ENCODE measurements around the gene CABLES2. TPM values are rescaled to one million over a fixed set of nuclear protein-coding genes. Genes with fewer than 3 reads are reported as not detected.

CABLES2 gene
- total and polyA plus RNA-seq, 4 donors, result 1.8 to 4.2 (median 2.5) TPM

DNA sequence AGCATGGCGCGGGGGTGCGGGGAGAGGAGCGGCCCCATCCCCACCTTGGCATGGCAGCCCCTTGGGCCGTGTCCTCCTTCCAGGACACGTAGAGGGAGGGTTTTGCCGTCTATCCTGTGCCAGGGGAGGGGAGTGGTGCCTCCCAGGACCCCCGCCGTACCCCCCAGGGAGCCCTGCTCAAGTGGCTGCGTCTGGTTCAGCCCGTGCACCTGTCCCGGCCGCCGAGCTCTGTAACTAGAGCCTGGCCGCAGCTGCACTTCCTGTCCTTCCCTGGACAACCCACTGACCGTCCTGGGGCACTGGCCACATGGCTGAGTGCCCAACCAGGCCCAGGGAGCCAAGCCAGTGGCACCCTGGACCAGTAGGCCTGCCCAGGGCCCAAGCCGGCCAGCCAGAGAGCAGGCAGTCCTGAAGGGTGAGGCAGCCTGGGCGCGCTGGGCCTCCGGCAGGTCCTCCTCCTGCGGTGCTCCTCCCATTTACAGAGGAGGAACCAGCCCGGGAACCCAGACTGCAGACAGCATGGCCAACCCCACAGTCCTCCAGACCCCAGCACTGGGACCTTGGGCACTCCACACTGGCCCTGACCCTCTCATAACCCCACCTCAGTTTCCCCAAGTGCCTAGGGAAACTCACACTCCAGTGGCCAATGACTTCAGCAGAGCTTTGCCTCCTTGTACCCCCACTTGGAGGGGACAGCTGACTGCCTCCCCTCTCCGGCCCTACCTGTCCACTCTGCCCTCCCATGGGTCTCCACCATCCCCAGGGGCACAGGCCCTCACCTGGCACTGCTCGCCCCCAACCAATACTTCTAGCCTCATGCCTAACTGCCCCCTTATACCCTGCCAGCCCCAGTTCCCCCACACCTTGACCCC is 48.7 kb downstream of the CABLES2 start:
- no peaks in the 10 kb centered on the region for H3K9me3 ChIP-seq (ENCODE audit: control insufficient read depth, low read length)
- H3K27ac ChIP-seq (ENCODE audit: low read depth in 1 of 2, low read length in 2 of 2), result peak overlapping the region; percentile 15 to 86
- peaks cover 0 to 1% of the 10 kb centered on the region in 2 donors for H3K36me3 ChIP-seq (ENCODE audit: control insufficient read depth in 1 of 2, insufficient read depth in 2 of 2, low read length in 1 of 2)
- DNase-seq, result peak; percentile 82 to 84
- H3K4me3 ChIP-seq (ENCODE audit: low read length in 2 of 2), result no peak overlapping the region
- H3K27me3 ChIP-seq (ENCODE audit: control insufficient read depth in 1 of 2, insufficient read depth in 2 of 2, low read length in 1 of 2), result no peaks in the 10 kb centered on the region
- peak; percentile 7 for ATAC-seq (ENCODE audit: low FRiP score)
- WGBS, 2 donors, result 25 to 26% methylated on average over 19 to 24 of the region's 24 CpGs
- intact Hi-C loops (cut with DNase I), result no loop called here
- no peaks in the 10 kb centered on the region for H3K4me1 ChIP-seq (ENCODE audit: control insufficient read depth in 1 of 2, insufficient read depth in 2 of 2, low read length in 2 of 2)

- Histone ChIP-seq H3K4me3 (ENCODE audit: low read length in 2 of 2) (no peak overlapping the region), H3K27me3 (ENCODE audit: control insufficient read depth in 1 of 2, insufficient read depth in 2 of 2, low read length in 1 of 2) (no peaks in the 10 kb centered on the region), H3K27ac (ENCODE audit: low read depth in 1 of 2, low read length in 2 of 2) (peak overlapping the region; percentile 15 to 86), H3K9me3 (ENCODE audit: control insufficient read depth, low read length) (no peaks in the 10 kb centered on the region), H3K4me1 (ENCODE audit: control insufficient read depth in 1 of 2, insufficient read depth in 2 of 2, low read length in 2 of 2) (no peaks in the 10 kb centered on the region), H3K36me3 (ENCODE audit: control insufficient read depth in 1 of 2, insufficient read depth in 2 of 2, low read length in 1 of 2) (peaks cover 0 to 1% of the 10 kb centered on the region in 2 donors)
- ATAC-seq (ENCODE audit: low FRiP score), result no peak
- 30 to 39% methylated on average over 7 of the region's 7 CpGs for WGBS, 2 donors
- no peak for DNase-seq
- intact Hi-C loops (cut with DNase I), result no loop called here
Observed at GRCh38 chr20:62357681-62358080, 49.4 kb downstream of the CABLES2 start.

DNA sequence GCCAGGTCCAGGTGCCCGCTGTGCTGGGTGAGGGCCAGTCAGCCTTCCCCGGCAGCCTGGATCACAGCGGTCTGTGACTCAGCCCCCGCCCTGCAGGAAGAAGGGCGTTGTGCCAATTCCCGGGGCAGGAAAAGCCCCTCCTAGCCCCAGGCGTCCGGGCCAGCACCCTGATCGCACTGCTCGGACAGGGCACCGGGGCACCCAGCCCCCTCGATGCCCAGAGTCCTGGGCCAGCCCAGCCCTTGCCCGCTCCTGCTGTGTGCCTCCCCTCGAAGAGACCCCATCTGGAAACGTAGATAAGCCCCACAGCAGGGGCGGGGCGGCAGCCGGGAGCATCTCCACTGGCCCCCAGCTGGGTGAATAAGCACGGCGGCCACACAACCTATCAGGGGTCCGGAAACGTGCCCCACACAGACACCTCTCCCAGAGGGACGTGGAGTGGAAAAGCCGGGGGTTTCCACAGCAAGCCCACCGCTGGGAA is 49.9 kb downstream of the CABLES2 start:
- H3K9me3 ChIP-seq (ENCODE audit: control insufficient read depth, low read length), result no peaks in the 10 kb centered on the region
- ATAC-seq (ENCODE audit: low FRiP score) (peak; percentile 45), DNase-seq (peak; percentile 90 to 94)
- 7% methylated on average over 24 to 25 of the region's 25 CpGs for WGBS, 2 donors
- no peaks in the 10 kb centered on the region for H3K27me3 ChIP-seq (ENCODE audit: control insufficient read depth in 1 of 2, insufficient read depth in 2 of 2, low read length in 1 of 2)
- intact Hi-C loops (cut with DNase I), result no loop called here
- H3K4me1 ChIP-seq (ENCODE audit: control insufficient read depth in 1 of 2, insufficient read depth in 2 of 2, low read length in 2 of 2), result no peaks in the 10 kb centered on the region
- H3K4me3 ChIP-seq (ENCODE audit: low read length in 2 of 2), result no peak overlapping the region
- H3K36me3 ChIP-seq (ENCODE audit: control insufficient read depth in 1 of 2, insufficient read depth in 2 of 2, low read length in 1 of 2), result peaks cover 0 to 1% of the 10 kb centered on the region in 2 donors
- peak overlapping the region; percentile 97 for H3K27ac ChIP-seq (ENCODE audit: low read depth in 1 of 2, low read length in 2 of 2)

DNA sequence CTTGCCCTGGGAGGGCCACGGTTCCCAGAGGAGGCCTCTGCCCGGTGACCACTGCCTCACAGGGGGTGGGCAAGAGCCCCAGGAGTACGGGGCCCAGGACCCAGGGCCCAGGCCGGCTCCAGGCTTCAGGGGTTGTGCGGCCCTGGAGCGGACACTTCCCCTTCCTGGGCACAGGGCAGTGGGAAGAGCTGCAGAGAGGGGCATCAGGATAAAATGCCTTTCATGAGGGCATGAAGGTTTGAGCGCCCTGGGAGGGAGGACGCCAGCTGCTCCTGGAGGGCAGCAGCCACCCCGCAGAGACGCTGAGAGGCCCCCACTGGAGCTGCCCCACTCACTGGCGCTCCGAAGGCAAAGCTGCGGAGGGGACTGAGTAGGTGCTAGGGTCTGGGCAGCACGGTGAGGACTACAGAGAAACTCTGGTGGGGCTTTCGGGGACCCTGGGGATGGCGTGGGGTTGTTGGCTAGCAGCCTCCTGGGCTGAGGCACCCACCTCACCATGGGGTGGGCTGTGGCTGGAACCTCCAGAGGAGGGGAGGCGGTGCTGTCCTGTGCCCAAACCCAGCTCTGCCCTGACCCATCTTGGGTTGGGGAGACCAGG is 50.4 kb downstream of the CABLES2 start:
- Histone ChIP-seq H3K4me1 (ENCODE audit: control insufficient read depth in 1 of 2, insufficient read depth in 2 of 2, low read length in 2 of 2) (no peaks in the 10 kb centered on the region), H3K27me3 (ENCODE audit: control insufficient read depth in 1 of 2, insufficient read depth in 2 of 2, low read length in 1 of 2) (no peaks in the 10 kb centered on the region), H3K4me3 (ENCODE audit: low read length in 2 of 2) (no peak overlapping the region), H3K27ac (ENCODE audit: low read depth in 1 of 2, low read length in 2 of 2) (peak overlapping the region; percentile 97), H3K9me3 (ENCODE audit: control insufficient read depth, low read length) (no peaks in the 10 kb centered on the region), H3K36me3 (ENCODE audit: control insufficient read depth in 1 of 2, insufficient read depth in 2 of 2, low read length in 1 of 2) (no peaks in the 10 kb centered on the region)
- no peak for ATAC-seq (ENCODE audit: low FRiP score)
- intact Hi-C loops (cut with DNase I), result no loop called here
- no peak for DNase-seq
- 1 to 5% methylated on average over 16 to 17 of the region's 17 CpGs for WGBS, 2 donors

DNA sequence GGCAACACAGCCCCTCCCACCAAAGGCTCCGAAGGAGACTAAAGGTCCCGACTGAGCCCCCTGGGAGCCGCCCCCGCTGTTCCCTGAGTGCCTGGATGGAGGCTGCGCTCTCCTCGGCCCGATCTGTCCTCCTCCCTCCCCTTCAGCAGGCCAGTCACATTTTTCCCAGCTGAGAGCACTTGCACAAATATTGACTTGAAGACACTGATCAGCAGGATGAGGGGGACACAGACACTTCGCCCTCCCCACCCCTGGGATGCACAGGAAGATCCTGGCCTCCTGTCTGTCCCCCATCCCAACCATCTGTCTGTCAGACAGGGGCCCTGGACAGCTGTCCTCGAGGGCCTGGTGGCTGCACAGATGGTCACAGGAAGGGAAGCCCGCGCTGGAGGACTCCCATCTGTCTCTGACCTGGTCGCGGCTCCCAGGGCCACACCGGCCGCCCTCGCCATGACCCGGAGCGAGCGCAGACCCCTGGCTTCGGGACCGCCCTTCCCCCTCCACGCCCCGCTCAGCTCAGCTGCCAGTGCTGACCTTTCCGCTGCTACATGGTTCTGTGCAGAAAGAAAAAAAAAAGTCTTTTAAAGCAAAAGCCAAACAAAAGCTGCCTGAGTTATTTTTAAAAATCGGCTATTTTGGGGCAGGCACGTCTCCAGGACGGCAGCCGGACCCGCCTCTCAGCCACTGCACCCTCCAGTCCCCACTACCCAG is 51.1 kb downstream of the CABLES2 start:
- Histone ChIP-seq H3K4me1 (ENCODE audit: control insufficient read depth in 1 of 2, insufficient read depth in 2 of 2, low read length in 2 of 2) (no peaks in the 10 kb centered on the region), H3K36me3 (ENCODE audit: control insufficient read depth in 1 of 2, insufficient read depth in 2 of 2, low read length in 1 of 2) (no peaks in the 10 kb centered on the region), H3K9me3 (ENCODE audit: control insufficient read depth, low read length) (no peaks in the 10 kb centered on the region), H3K27me3 (ENCODE audit: control insufficient read depth in 1 of 2, insufficient read depth in 2 of 2, low read length in 1 of 2) (no peaks in the 10 kb centered on the region), H3K4me3 (ENCODE audit: low read length in 2 of 2) (no peak overlapping the region), H3K27ac (ENCODE audit: low read depth in 1 of 2, low read length in 2 of 2) (peak overlapping the region; percentile 97)
- WGBS, 2 donors, result 5 to 7% methylated on average over 29 of the region's 29 CpGs
- peak; percentile 80 to 93 for DNase-seq
- ATAC-seq (ENCODE audit: low FRiP score), result peak; percentile 71
- intact Hi-C loops (cut with DNase I), result no loop called here

DNA sequence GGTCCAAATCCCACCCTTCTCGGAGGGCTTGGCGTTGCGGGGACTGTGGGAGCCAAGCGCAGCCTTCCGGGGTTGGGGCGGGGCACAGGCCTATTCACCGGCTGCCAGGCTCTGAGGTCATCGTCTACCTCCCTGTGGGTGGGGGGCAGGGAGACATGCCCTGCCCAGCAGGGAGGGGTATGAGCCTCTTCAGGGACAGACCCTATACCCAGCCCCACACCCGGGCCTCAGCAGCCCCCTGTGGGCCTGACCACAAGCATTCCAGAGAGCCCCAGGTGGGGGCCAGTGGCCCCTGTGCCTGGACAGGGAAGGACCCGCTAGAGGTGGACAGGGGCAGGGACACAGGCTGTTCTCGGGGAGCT is 51.6 kb downstream of the CABLES2 start:
- Histone ChIP-seq H3K27ac (ENCODE audit: low read depth in 1 of 2, low read length in 2 of 2) (peak overlapping the region; percentile 77 to 94), H3K4me1 (ENCODE audit: control insufficient read depth in 1 of 2, insufficient read depth in 2 of 2, low read length in 2 of 2) (no peaks in the 10 kb centered on the region), H3K36me3 (ENCODE audit: control insufficient read depth in 1 of 2, insufficient read depth in 2 of 2, low read length in 1 of 2) (no peaks in the 10 kb centered on the region), H3K9me3 (ENCODE audit: control insufficient read depth, low read length) (no peaks in the 10 kb centered on the region), H3K4me3 (ENCODE audit: low read length in 2 of 2) (no peak overlapping the region), H3K27me3 (ENCODE audit: control insufficient read depth in 1 of 2, insufficient read depth in 2 of 2, low read length in 1 of 2) (no peaks in the 10 kb centered on the region)
- DNase-seq (peak; percentile 81 to 91), ATAC-seq (ENCODE audit: low FRiP score) (peak; percentile 47)
- intact Hi-C loops (cut with DNase I), result no loop called here
- whole genome bisulfite sequencing, 2 donors, result 4 to 10% methylated on average over 11 of the region's 11 CpGs

- ATAC-seq (ENCODE audit: low FRiP score) (no peak), DNase-seq (peak in 1 of 2 donors; percentile 51)
- Histone ChIP-seq H3K4me3 (ENCODE audit: low read length in 2 of 2) (no peak overlapping the region), H3K9me3 (ENCODE audit: control insufficient read depth, low read length) (no peaks in the 10 kb centered on the region), H3K27me3 (ENCODE audit: control insufficient read depth in 1 of 2, insufficient read depth in 2 of 2, low read length in 1 of 2) (no peaks in the 10 kb centered on the region), H3K27ac (ENCODE audit: low read depth in 1 of 2, low read length in 2 of 2) (peak overlapping the region; percentile 77 to 94), H3K4me1 (ENCODE audit: control insufficient read depth in 1 of 2, insufficient read depth in 2 of 2, low read length in 2 of 2) (no peaks in the 10 kb centered on the region), H3K36me3 (ENCODE audit: control insufficient read depth in 1 of 2, insufficient read depth in 2 of 2, low read length in 1 of 2) (no peaks in the 10 kb centered on the region)
- 39 to 47% methylated on average over 12 to 16 of the region's 16 CpGs for WGBS, 2 donors
- intact Hi-C loops (cut with DNase I), result loop anchor here in 1 of 2 donors (5.0 kb wide), 1 partner anchor 32 kb away; the partner anchor contains the start of gene RPS21
Observed at GRCh38 chr20:62354811-62355341, 52.2 kb downstream of the CABLES2 start.

DNA sequence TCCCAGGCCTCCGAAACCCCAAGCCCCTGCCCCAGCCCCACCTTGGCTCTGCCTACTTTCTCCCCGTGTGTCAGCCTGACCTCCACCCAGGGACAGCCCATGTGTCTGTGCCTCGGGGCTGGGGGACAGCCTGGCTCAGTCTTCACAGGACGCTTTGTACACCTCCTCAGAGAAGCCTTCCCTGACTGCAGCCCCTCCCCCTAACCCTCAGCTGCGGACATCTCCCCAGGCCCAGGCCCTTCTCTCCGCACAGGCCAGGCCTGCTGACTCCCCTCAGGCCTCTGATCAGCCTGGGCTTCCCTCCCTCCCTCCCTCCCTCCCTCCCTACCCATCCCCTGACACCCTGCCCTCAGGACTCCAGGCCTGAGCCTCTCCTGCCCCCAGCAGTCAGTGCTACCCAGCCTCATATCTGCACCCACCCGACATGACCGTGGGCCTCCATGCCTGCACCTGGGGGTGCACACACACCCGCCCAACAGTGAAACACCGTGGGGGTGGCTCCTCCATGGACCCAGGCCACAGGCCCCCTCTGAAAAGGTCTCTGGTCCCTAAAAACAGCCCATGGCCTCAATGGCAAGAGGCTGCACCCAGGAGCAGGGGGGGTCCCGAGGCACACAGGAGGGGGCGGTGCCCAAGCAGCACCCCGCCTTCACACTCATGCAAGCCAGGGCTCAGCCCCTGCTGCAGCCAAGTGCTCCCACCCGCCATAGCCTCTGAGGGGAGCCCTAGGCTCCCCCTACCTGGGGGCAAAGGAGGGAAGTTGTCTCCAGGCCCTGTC is 52.9 kb downstream of the CABLES2 start:
- 60 to 64% methylated on average over 11 to 14 of the region's 14 CpGs for WGBS, 2 donors
- peak overlapping the region; percentile 77 to 94 for H3K27ac ChIP-seq (ENCODE audit: low read depth in 1 of 2, low read length in 2 of 2)
- no peaks in the 10 kb centered on the region for H3K9me3 ChIP-seq (ENCODE audit: control insufficient read depth, low read length)
- no peaks in the 10 kb centered on the region for H3K36me3 ChIP-seq (ENCODE audit: control insufficient read depth in 1 of 2, insufficient read depth in 2 of 2, low read length in 1 of 2)
- intact Hi-C loops (cut with DNase I), result loop anchor here in 1 of 2 donors (5.0 kb wide), 1 partner anchor 33 kb away; the partner anchor contains the start of gene RPS21
- H3K4me3 ChIP-seq (ENCODE audit: low read length in 2 of 2), result no peak overlapping the region
- H3K4me1 ChIP-seq (ENCODE audit: control insufficient read depth in 1 of 2, insufficient read depth in 2 of 2, low read length in 2 of 2), result no peaks in the 10 kb centered on the region
- peak in 1 of 2 donors; percentile 42 for DNase-seq
- no peak for ATAC-seq (ENCODE audit: low FRiP score)
- H3K27me3 ChIP-seq (ENCODE audit: control insufficient read depth in 1 of 2, insufficient read depth in 2 of 2, low read length in 1 of 2), result no peaks in the 10 kb centered on the region
